ENCODE results near the gene TNXB.

TNXB gene

GRCh38 chr6:32131439-32131948 lies 22.4 kb upstream of the TNXB start:
- H2AFZ ChIP-seq (ENCODE audit: low read depth, low read length), result no peak overlapping the region
- H3K27ac ChIP-seq (ENCODE audit: low read length), result no peak overlapping the region
- H4K20me1 ChIP-seq (ENCODE audit: insufficient read depth, low read length), result no peaks in the 10 kb centered on the region
- no peaks in the 10 kb centered on the region for H3K9me3 ChIP-seq (ENCODE audit: insufficient read depth, low read length)
- no peak overlapping the region for H3K9ac ChIP-seq (ENCODE audit: low read length)
- H3K4me2 ChIP-seq (ENCODE audit: low read length), result no peak overlapping the region
- peaks cover 18% of the 10 kb centered on the region for H3K4me1 ChIP-seq (ENCODE audit: low read length)
- peaks cover 20% of the 10 kb centered on the region for H3K79me2 ChIP-seq (ENCODE audit: low read length)
- no peak overlapping the region for H3K4me3 ChIP-seq (ENCODE audit: low read length)
- no peaks in the 10 kb centered on the region for H3K36me3 ChIP-seq (replicated peaks; ENCODE audit: low read depth, low read length)
- H3K27me3 ChIP-seq (ENCODE audit: low read depth, low read length), result no peaks in the 10 kb centered on the region
- TF ChIP-seq EZH2phosphoT487 (IDR thresholded peaks at IDR 0.05; ENCODE audit: low read depth) (no peak), CTCF (IDR thresholded peaks at IDR 0.05; ENCODE audit: low read depth, low read length) (no peak)

- no peak for TF ChIP-seq EZH2phosphoT487 (IDR thresholded peaks at IDR 0.05; ENCODE audit: low read depth)
- no peak for TF ChIP-seq CTCF (IDR thresholded peaks at IDR 0.05; ENCODE audit: low read depth, low read length)
- Histone ChIP-seq H3K36me3 (replicated peaks; ENCODE audit: low read depth, low read length) (peaks cover 3% of the 10 kb centered on the region), H3K27ac (ENCODE audit: low read length) (peak overlapping the region; percentile 62), H4K20me1 (ENCODE audit: insufficient read depth, low read length) (no peaks in the 10 kb centered on the region), H3K9me3 (ENCODE audit: insufficient read depth, low read length) (no peaks in the 10 kb centered on the region), H2AFZ (ENCODE audit: low read depth, low read length) (peak overlapping the region; percentile 74), H3K4me1 (ENCODE audit: low read length) (peaks cover 18% of the 10 kb centered on the region), H3K79me2 (ENCODE audit: low read length) (peaks cover 20% of the 10 kb centered on the region), H3K4me3 (ENCODE audit: low read length) (peak overlapping the region; percentile 91), H3K4me2 (ENCODE audit: low read length) (peak overlapping the region; percentile 92), H3K9ac (ENCODE audit: low read length) (peak overlapping the region; percentile 80), H3K27me3 (ENCODE audit: low read depth, low read length) (no peaks in the 10 kb centered on the region)
Measured at GRCh38 chr6:32129297-32130088, 20.4 kb upstream of the TNXB start.

GRCh38 chr6:32128751-32129296 lies 19.7 kb upstream of the TNXB start:
- no peaks in the 10 kb centered on the region for H3K9me3 ChIP-seq (ENCODE audit: insufficient read depth, low read length)
- H3K79me2 ChIP-seq (ENCODE audit: low read length), result peaks cover 20% of the 10 kb centered on the region
- H3K4me2 ChIP-seq (ENCODE audit: low read length), result peak overlapping the region; percentile 92
- H3K27ac ChIP-seq (ENCODE audit: low read length), result no peak overlapping the region
- H3K9ac ChIP-seq (ENCODE audit: low read length), result peak overlapping the region; percentile 80; the same call in 1 of the 2 replicates
- no peaks in the 10 kb centered on the region for H3K27me3 ChIP-seq (ENCODE audit: low read depth, low read length)
- no peaks in the 10 kb centered on the region for H4K20me1 ChIP-seq (ENCODE audit: insufficient read depth, low read length)
- TF ChIP-seq EZH2phosphoT487 (IDR thresholded peaks at IDR 0.05; ENCODE audit: low read depth), result no peak
- no peak for TF ChIP-seq CTCF (IDR thresholded peaks at IDR 0.05; ENCODE audit: low read depth, low read length)
- no peak overlapping the region for H2AFZ ChIP-seq (ENCODE audit: low read depth, low read length)
- peaks cover 3% of the 10 kb centered on the region for H3K36me3 ChIP-seq (replicated peaks; ENCODE audit: low read depth, low read length)
- peaks cover 18% of the 10 kb centered on the region for H3K4me1 ChIP-seq (ENCODE audit: low read length)
- H3K4me3 ChIP-seq (ENCODE audit: low read length), result peak overlapping the region; percentile 91

Measured in OCI-LY3 (cell line).